SK-N-SH treated with all-trans-retinoic acid at 6 μM for 48 hours (cell line): Measurements from ENCODE around the gene PERCC1.

Source experiments
- ATAC-seq: fragments of 200-7000 bp; cut with Tn5 transposase; 3 replicates; pipeline ENCODE4 v1.9.1; 2020; ENCODE audit warnings: mild to moderate bottlenecking, moderate library complexity
- ARNTL ChIP-seq: fragments of 450-650 bp; formaldehyde crosslinking; IDR thresholded peaks from 2 replicates; pipeline ENCODE4 v1.5.0; 2020; ENCODE audit warnings: low read depth, mild to moderate bottlenecking, moderate library complexity, borderline replicate concordance
- BACH2 ChIP-seq: fragments of 250-450 bp; sonication (Bioruptor Pico); IDR thresholded peaks from 2 replicates; pipeline ENCODE4 v1.9.0; 2021; ENCODE audit warnings: mild to moderate bottlenecking, borderline replicate concordance
- CREB5 ChIP-seq: fragments of 250-450 bp; sonication (Bioruptor Pico); IDR thresholded peaks from 2 replicates; pipeline ENCODE4 v1.5.1; 2020; ENCODE audit warnings: low read depth, mild to moderate bottlenecking, moderate library complexity
- CSDC2 ChIP-seq: fragments of 250-450 bp; sonication (Bioruptor Pico); IDR thresholded peaks from 2 replicates; pipeline ENCODE4 v1.5.0; 2020; ENCODE audit warnings: mild to moderate bottlenecking, moderate library complexity
- CSRNP3 ChIP-seq: fragments of 250-450 bp; sonication (Bioruptor Pico); IDR thresholded peaks from 2 replicates; pipeline ENCODE4 v1.5.1; 2021; ENCODE audit warnings: mild to moderate bottlenecking, moderate library complexity
- ESRRG ChIP-seq: fragments of 250-450 bp; sonication (Bioruptor Pico); IDR thresholded peaks from 2 replicates; pipeline ENCODE4 v1.6.1; 2021; ENCODE audit warnings: mild to moderate bottlenecking
- GLIS3 ChIP-seq: fragments of 250-450 bp; sonication (Bioruptor Pico); IDR thresholded peaks from 2 replicates; pipeline ENCODE4 v1.5.0; 2020; ENCODE audit warnings: mild to moderate bottlenecking, moderate library complexity
- ISL1 ChIP-seq: fragments of 250-450 bp; sonication (Bioruptor Pico); IDR thresholded peaks from 2 replicates; pipeline ENCODE4 v2.1.2; 2022; ENCODE audit warnings: mild to moderate bottlenecking, moderate library complexity
- OSR1 ChIP-seq: fragments of 250-450 bp; sonication (Bioruptor Pico); IDR thresholded peaks from 2 replicates; pipeline ENCODE4 v1.8.0; 2022; ENCODE audit warnings: moderate library complexity, mild to moderate bottlenecking, inconsistent platforms
- PATZ1 ChIP-seq: fragments of 250-450 bp; sonication (Bioruptor Pico); IDR thresholded peaks from 2 replicates; pipeline ENCODE4 v1.8.0; 2020; ENCODE audit warnings: mild to moderate bottlenecking, moderate library complexity, borderline replicate concordance
- POU6F1 ChIP-seq: fragments of 250-450 bp; sonication (Bioruptor Pico); IDR thresholded peaks from 2 replicates; pipeline ENCODE4 v1.8.0; 2021; ENCODE audit warnings: low read depth, mild to moderate bottlenecking, moderate library complexity, borderline replicate concordance
- PPARA ChIP-seq: fragments of 250-450 bp; sonication (Bioruptor Pico); IDR thresholded peaks from 2 replicates; pipeline ENCODE4 v1.5.0; 2020; ENCODE audit warnings: mild to moderate bottlenecking, borderline replicate concordance
- RARB ChIP-seq: fragments of 250-450 bp; sonication (Bioruptor Pico); IDR thresholded peaks from 2 replicates; pipeline ENCODE4 v1.8.0; 2021; ENCODE audit warnings: mild to moderate bottlenecking, moderate library complexity
- SNAI2 ChIP-seq: fragments of 250-450 bp; sonication (Bioruptor Pico); IDR thresholded peaks from 2 replicates; pipeline ENCODE4 v1.5.0; 2020; ENCODE audit warnings: mild to moderate bottlenecking, moderate library complexity
- TOX ChIP-seq: fragments of 250-450 bp; sonication (Bioruptor Pico); IDR thresholded peaks from 2 replicates; pipeline ENCODE4 v1.8.0; 2021; ENCODE audit warnings: mild to moderate bottlenecking, moderate library complexity, borderline replicate concordance
- ZC3H10 ChIP-seq: fragments of 250-450 bp; sonication (Bioruptor Pico); IDR thresholded peaks from 2 replicates; pipeline ENCODE4 v1.5.1; 2021; ENCODE audit warnings: mild to moderate bottlenecking, moderate library complexity
- ZFP3 ChIP-seq: fragments of 250-450 bp; sonication (Bioruptor Pico); IDR thresholded peaks from 2 replicates; pipeline ENCODE4 v1.5.0; 2020; ENCODE audit warnings: mild to moderate bottlenecking, moderate library complexity
- ZFP30 ChIP-seq: fragments of 450-650 bp; formaldehyde crosslinking; IDR thresholded peaks from 2 replicates; pipeline ENCODE4 v1.5.0; 2022; ENCODE audit warnings: mild to moderate bottlenecking, moderate library complexity
- ZNF565 ChIP-seq: fragments of 450-650 bp; formaldehyde crosslinking; conservative IDR thresholded peaks from 2 replicates; pipeline ENCODE4 v1.5.0; 2020; ENCODE audit warnings: low read depth, mild to moderate bottlenecking, moderate library complexity
- ZNF70 ChIP-seq: fragments of 450-650 bp; formaldehyde crosslinking; IDR thresholded peaks from 2 replicates; pipeline ENCODE4 v1.5.0; 2020; ENCODE audit warnings: mild to moderate bottlenecking, moderate library complexity

PERCC1 gene

GRCh38 chr16:1451702-1452392, 21.0 kb downstream of the PERCC1 start:
- TF ChIP-seq ISL1 (CRISPR knock-in tag) (no peak), CSRNP3 (no peak), ZFP30 (no peak), ZC3H10 (CRISPR knock-in tag) (no peak), OSR1 (CRISPR knock-in tag) (no peak), ARNTL (no peak), RARB (no peak), ZNF565 (CRISPR knock-in tag) (no peak), ZNF70 (CRISPR knock-in tag) (no peak), PPARA (no peak), CREB5 (CRISPR knock-in tag) (no peak), ZFP3 (CRISPR knock-in tag) (no peak), GLIS3 (CRISPR knock-in tag) (no peak), CSDC2 (CRISPR knock-in tag) (no peak), SNAI2 (CRISPR knock-in tag) (no peak), POU6F1 (CRISPR knock-in tag) (no peak), ESRRG (CRISPR knock-in tag) (no peak)
- ATAC-seq, result no peak

- TF ChIP-seq GLIS3 (CRISPR knock-in tag) (no peak), POU6F1 (CRISPR knock-in tag) (no peak), ZNF70 (CRISPR knock-in tag) (no peak), ZFP3 (CRISPR knock-in tag) (no peak), PPARA (no peak), ZFP30 (no peak), CSDC2 (CRISPR knock-in tag) (no peak), ISL1 (CRISPR knock-in tag) (no peak), CREB5 (CRISPR knock-in tag) (no peak), ZNF565 (CRISPR knock-in tag) (no peak), TOX (no peak), PATZ1 (CRISPR knock-in tag) (no peak), BACH2 (CRISPR knock-in tag) (no peak), CSRNP3 (no peak), ZC3H10 (CRISPR knock-in tag) (no peak), ARNTL (no peak), SNAI2 (CRISPR knock-in tag) (no peak)
- no peak for ATAC-seq
Measured at GRCh38 chr16:1452530-1452929, 21.7 kb downstream of the PERCC1 start.
